Panc1 (cell line): Measurements from ENCODE around the gene PLSCR3.

ENCODE experiments used
- POLR2AphosphoS5 ChIP-seq: IDR thresholded peaks from 2 replicates; pipeline ENCODE4 v1.6.1; 2012; ENCODE audit warnings: mild to moderate bottlenecking, low read depth, low read length, moderate library complexity
- REST ChIP-seq, 2 experiments: IDR thresholded peaks; 2 replicates each; pipeline ENCODE4 v1.6.1; 2011 to 2012; ENCODE audit warnings: low read depth in 2 of 2, control low read depth in 1 of 2, low read length in 1 of 2, mild to moderate bottlenecking in 1 of 2, moderate library complexity in 1 of 2; ENCODE audit not compliant: insufficient read depth in 1 of 2
- TCF7L2 ChIP-seq: IDR thresholded peaks from 2 replicates; pipeline ENCODE4 v1.6.1; 2011; ENCODE audit warnings: mild to moderate bottlenecking, low read depth, low read length, inconsistent platforms
- TF ChIP-seq, protein P1 (sequence below): fragments of 450-650 bp; IDR thresholded peaks from 2 replicates; pipeline ENCODE4 v1.5.1; 2017; ENCODE audit warnings: mild to moderate bottlenecking

GRCh38 chr17:7394452-7395191 is at the start of gene PLSCR3:
- TF ChIP-seq, protein P1, sequence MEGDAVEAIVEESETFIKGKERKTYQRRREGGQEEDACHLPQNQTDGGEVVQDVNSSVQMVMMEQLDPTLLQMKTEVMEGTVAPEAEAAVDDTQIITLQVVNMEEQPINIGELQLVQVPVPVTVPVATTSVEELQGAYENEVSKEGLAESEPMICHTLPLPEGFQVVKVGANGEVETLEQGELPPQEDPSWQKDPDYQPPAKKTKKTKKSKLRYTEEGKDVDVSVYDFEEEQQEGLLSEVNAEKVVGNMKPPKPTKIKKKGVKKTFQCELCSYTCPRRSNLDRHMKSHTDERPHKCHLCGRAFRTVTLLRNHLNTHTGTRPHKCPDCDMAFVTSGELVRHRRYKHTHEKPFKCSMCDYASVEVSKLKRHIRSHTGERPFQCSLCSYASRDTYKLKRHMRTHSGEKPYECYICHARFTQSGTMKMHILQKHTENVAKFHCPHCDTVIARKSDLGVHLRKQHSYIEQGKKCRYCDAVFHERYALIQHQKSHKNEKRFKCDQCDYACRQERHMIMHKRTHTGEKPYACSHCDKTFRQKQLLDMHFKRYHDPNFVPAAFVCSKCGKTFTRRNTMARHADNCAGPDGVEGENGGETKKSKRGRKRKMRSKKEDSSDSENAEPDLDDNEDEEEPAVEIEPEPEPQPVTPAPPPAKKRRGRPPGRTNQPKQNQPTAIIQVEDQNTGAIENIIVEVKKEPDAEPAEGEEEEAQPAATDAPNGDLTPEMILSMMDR = no peak; the same call in 1 of the 2 replicates
- TF ChIP-seq POLR2AphosphoS5 = peak; percentile 69
- TF ChIP-seq REST (IDR thresholded peaks at IDR 0.05; ENCODE audit: insufficient read depth in 1 of 2, low read depth in 2 of 2, low read length in 1 of 2) = no peak
- no peak for TF ChIP-seq TCF7L2
